Right ventricle myocardium inferior (tissue), 1 donor: ENCODE data around the gene METTL25B. TPM values are rescaled to one million over a fixed set of nuclear protein-coding genes. Genes with fewer than 3 reads are reported as not detected.
"Not testable (repeated sequence)": the region's sequence is repeated elsewhere in the genome, so short reads cannot be mapped to it uniquely, and the experiment has no call there.

ENCODE experiments used
- ATAC-seq: fragments of 200-7000 bp; cut with Tn5 transposase; one replicate; pipeline ENCODE4 v1.9.1; 2020; ENCODE audit warnings: mild to moderate bottlenecking, moderate library complexity
- DNase-seq: peaks from one replicate; pipeline ENCODE4 v3.0.0; 2021; ENCODE audit errors: missing footprints
- intact Hi-C: fragments of 100-400 bp; cut with DNase I; formaldehyde crosslinking; loops from one replicate; pipeline ENCODE4 v1.11.0; 2022
- total RNA-seq: library from RNA; stranded (reverse); fragmentation: NEBNext Ultra II Directional; extraction: Animal tissue kit (Norgen Biotek cat#: 25700); gene quantifications from one replicate; pipeline ENCODE4 v1.2.1, GENCODE V29; 2021
- donor health status: DM: no; HTN: yes; CAD: no; lungs with severe emphysema.

The METTL25B gene
- total RNA-seq, 1 donor from 2014 or later = 16.6 TPM

GRCh38 chr1:156757572-156758253 is 29.4 kb downstream of the METTL25B start:
- intact Hi-C loops, ATAC-seq, DNase-seq: not testable (repeated sequence)

GRCh38 chr1:156760092-156760795 is 32.0 kb downstream of the METTL25B start:
- DNase-seq (no peak), ATAC-seq (no peak)
- intact Hi-C loops = no loop called here

DNA sequence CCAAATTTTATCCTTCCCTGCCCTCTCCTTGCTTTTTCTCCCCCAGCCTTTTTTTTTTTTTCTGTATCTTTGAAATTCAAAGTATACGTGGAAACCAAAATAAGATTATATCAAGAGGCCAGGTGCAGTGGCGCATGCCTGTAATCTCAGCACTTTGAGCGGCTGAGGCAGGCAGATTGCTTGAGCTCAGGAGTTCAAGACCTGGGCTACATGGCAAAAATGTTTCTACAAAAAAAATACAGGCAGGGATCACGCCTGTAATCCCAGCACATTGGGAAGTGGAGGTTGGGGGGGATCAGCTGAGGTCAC is 32.5 kb downstream of the METTL25B start:
- ATAC-seq = no peak
- no peak for DNase-seq
- intact Hi-C loops = no loop called here

DNA sequence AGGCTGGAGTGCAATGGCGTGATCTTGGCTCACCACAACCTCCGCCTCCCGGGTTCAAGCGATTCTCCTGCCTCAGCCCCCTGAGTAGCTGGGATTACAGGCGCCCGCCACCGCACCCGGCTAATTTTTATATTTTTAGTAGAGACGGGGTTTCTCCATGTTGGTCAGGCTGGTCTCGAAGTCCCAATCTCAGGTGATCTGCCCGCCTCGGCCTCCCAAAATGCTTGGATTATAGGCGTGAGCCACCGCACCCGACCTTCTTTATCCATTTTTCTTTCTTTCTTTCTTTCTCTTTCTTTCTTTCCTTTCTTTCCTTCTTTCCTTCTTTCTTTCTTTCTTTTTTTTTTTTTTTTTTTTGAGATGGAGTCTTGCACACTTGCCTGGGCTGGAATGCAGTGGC is 36.9 kb downstream of the METTL25B start:
- DNase-seq, intact Hi-C loops, ATAC-seq: not testable (repeated sequence)

DNA sequence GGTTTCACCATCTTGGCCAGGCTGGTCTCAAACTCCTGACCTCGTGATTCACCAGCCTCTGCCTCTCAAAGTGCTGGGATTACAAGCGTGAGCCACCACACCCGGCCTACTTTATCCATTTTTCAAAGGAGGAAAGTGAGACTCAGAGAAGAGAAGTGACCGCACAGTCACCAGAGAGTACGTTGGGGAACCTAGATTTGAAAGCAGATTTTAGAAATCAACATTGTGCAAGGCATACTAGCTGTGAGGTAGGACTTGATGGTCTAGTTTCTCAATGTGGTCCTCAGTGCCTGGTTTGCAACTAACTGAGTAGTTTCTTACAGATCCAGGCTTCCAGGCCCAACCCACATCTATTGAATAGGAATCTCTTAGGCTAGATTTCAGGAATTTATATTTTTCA is 37.4 kb downstream of the METTL25B start:
- ATAC-seq = no peak

DNA sequence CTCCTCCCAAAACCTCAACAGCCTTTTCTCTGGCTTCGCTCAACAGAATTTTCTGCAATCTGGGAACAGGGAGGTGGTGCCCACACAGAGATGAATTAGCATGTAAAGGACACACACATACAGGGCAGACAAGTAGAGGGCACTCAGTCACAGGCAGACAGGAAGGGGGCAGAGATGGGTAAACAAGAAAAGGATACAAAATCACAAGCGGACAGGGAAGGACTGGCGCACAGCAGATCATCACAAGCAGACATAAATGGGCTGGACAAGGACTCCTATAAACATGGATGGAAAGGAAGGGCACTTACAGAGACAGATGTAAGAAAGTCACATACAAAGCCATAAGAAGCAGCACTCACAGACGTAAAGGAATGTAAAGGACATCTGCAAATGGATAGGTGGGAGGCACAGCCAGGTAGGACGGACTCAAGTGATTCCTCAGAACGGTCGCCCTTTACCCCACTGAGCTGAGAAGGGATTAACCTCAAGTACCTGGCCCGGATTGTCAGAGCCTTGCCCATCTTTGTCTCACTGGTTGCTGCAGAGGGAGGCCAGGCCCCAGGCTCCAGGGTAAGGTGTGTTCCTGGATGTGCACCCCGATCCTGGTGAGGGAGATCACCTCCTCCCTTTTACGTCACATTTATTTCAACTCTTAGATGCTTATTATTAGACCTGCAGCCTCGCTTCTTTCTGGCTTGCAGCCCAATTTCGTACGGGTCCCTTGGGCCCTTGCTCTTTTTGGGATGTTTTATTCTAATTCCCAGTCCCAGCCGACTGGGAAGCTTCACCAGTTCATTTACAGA is 38.2 kb downstream of the METTL25B start:
- DNase-seq (no peak), ATAC-seq (peak; percentile 12)
- intact Hi-C loops = loop anchor here (1.0 to 2.0 kb wide), 3 partner anchors 16 to 38 kb away; partner anchors contain the start of genes HDGF, ISG20L2, METTL25B and MRPL24

More for the DNA sequence above, 37.4 kb downstream of the METTL25B start:
- no peak for DNase-seq
- intact Hi-C loops = loop anchor here (2.0 kb wide), 1 partner anchor 15 kb away; the partner anchor contains the start of gene HDGF

DNA sequence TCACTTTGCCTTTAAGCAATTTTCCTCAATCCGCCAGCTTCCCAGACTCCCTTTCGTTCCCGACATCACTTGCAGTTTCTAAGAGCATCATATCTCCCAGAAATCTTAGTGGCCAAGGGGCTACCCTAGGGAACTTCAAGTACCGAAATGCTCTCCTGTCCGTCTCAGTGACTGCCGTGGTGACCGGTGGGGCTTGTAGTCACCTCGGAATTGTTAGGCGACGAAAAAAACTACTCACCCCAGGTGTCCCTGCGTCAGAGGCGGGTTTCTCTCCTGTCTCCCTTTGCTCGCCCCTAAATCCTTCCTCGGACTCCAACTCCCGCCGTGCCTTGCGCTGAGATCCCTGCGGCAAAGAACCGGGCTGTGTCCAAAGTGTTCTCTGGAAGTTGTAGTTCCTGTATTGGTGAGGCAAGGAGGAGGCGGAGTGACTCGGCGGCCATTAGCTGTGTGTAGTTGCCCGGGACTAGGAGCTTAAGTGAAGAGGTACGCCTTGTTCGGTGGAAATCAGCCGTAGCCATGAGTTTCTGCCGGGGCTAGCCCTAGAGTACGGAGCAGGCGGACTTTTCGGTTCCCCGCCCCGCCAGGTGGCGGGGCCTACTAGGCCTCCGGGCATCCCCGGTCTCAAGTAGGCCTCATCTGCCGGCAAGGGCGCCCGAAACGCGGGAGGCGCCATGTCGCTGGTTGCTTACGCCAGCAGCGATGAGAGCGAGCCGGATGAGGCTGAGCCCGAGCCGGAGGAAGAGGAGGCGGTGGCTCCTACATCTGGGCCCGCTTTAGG is 39.0 kb downstream of the METTL25B start, which contains the start of gene PRCC:
Gene PRCC, plus strand, starts transcription at position 435 of the 778 bp plus-strand sequence. Its CDS starts 237 bp downstream, at position 672.
- intact Hi-C loops = loop anchor here (1.0 to 2.0 kb wide), 3 partner anchors 16 to 39 kb away; partner anchors contain the start of genes HDGF, ISG20L2, METTL25B and MRPL24

GRCh38 chr1:156767879-156768604 is 39.8 kb downstream of the METTL25B start:
- no peak for DNase-seq
- intact Hi-C loops = loop anchor here (1.0 to 2.0 kb wide), 3 partner anchors 17 to 40 kb away; partner anchors contain the start of genes HDGF, ISG20L2, METTL25B and MRPL24
- peak; percentile 6 for ATAC-seq

More for the DNA sequence above, 39.0 kb downstream of the METTL25B start, which contains the start of gene PRCC:
- DNase-seq (peak; percentile 98), ATAC-seq (peak; percentile 96)

- DNase-seq = no peak
- intact Hi-C loops = no loop called here
- no peak for ATAC-seq
Observed at GRCh38 chr1:156768610-156769295, 40.5 kb downstream of the METTL25B start.

DNA sequence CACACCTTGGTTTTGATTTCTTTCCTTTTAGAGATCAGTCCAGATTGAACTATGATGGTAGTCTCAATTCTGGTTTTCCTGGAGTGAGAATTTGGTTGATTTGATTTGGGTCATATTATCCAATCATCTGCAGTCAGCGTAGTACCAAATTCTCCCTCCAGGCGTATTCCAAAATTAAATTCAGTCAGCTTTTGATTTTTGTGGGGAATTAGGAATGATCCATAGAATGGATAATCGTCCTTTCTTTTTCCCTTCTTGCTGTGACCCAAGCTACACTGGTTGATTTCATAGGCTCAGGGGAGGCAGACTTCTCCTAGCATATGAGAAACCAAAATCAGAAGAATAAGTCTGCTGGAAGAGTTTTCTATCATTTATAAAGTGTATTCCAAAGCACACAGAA is 44.0 kb downstream of the METTL25B start:
- DNase-seq (no peak), ATAC-seq (no peak)
- intact Hi-C loops = no loop called here

DNA sequence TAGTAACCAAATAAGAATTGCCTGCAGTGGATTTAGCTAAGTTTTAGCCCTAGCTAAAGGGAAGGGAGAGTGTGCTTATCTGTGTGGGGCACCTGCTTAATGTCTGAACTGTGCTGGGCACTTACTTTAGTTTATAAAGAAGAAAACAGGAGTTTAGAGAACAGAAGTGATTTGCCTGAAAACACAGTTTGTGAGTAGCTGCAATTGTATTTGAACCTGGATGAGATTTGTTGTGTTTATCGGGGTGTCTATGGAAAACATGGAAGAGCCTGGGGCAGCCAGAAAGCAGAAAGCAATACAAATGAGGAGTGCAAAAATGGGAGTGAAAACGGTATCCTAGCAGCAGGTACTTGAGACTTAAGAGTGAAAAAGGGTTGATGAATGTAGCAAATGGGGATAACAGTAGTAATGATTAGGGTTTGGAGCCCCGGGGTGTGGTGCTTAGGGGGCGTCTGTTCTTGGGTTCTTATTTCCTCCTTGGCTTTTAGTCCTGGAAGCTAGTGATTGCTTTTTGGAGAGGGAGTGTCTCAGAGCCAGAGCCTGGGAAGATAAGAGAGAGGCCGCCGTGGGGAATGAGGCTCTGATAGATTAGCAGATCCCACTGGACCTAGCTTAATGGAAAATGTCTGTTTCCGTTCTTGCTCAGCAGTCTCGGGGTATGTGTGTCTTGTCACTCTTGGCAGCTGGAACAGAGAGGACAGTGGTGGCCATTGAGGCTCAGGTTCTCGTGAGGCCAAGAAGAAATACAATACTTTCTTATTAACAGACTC is 44.6 kb downstream of the METTL25B start:
- no peak for DNase-seq
- intact Hi-C loops = no loop called here
- peak; percentile 79 for ATAC-seq

- ATAC-seq (no peak), DNase-seq (no peak)
- intact Hi-C loops = no loop called here
Observed at GRCh38 chr1:156773607-156774006, 45.3 kb downstream of the METTL25B start.

DNA sequence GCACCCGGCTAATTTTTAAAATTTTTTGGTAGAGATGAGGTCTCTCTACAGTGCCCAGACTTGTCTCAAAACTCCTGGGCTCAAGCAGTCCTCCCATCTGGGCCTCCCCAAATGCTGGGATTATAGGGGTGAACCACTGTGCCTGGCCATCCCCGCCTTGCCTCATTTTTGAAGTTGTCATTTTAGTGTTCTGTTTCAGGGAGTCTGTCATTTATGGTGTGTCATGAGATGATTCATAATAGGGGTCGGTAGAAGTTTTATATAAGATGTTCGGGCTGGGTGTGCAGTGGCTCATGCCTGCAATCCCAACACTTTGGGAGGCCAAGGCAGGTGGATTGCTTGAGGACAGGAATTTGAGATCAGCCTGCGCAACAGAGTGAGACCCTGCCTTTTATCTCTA is 47.5 kb downstream of the METTL25B start:
- ATAC-seq = no peak
- intact Hi-C loops = no loop called here

DNA sequence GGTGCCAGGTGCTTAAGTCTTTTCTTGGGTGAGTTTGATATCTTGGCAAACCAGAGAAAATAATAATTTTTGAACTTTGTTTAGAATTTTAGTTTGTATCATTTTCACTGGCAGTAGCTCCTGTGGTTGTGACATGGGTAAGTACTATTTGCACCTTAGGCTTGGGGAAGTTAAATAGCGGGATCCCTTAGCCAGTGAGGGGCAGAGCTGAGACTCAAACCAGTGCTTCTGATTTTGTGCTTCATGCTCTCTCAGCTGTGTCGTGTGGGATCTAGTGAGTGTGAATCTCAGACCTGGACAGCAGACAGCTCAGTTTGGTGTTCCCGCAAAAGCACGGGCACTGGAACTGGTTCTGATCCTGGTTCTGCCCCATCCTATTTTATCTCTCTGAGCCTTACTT is 48.7 kb downstream of the METTL25B start:
- ATAC-seq = no peak
- intact Hi-C loops = no loop called here
- DNase-seq = no peak

More for the DNA sequence above, 47.5 kb downstream of the METTL25B start:
- DNase-seq = no peak

GRCh38 chr1:156777573-156777972 is 49.3 kb downstream of the METTL25B start:
- intact Hi-C loops = no loop called here
- DNase-seq (no peak), ATAC-seq (no peak)

GRCh38 chr1:156781585-156782186 is 53.4 kb downstream of the METTL25B start:
- intact Hi-C loops = no loop called here
- DNase-seq (no peak), ATAC-seq (no peak)
